Measurements from ENCODE around the gene MFRP.
"Not testable (repeated sequence)": the region's sequence is repeated elsewhere in the genome, so short reads cannot be mapped to it uniquely, and the experiment has no call there.

The MFRP gene

DNA sequence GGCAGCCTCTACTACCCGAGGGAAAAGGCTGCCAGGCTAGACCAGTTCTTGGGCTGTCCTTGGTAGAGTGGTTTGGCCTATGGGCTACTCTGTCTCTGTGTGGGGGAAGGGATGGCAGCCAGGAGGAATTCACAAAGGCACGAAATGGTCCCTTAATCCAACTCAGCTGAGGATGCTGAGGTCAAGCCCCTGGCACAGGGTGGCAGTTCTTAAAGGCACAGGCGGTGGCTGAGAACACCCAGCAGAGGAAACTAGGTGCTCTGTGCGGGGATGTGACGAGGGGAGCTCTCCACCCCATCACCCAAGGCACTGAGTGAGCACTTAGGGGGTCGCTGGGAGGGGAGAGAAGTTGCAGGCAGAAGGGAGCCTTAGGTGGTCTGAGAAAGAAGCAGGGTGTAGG is at the start of gene MFRP:
TSS of gene MFRP (minus strand) at position 101 of the 400 bp plus-strand sequence. CDS start 192 bp downstream, outside the sequence.
- no peak for DNase-seq

DNA sequence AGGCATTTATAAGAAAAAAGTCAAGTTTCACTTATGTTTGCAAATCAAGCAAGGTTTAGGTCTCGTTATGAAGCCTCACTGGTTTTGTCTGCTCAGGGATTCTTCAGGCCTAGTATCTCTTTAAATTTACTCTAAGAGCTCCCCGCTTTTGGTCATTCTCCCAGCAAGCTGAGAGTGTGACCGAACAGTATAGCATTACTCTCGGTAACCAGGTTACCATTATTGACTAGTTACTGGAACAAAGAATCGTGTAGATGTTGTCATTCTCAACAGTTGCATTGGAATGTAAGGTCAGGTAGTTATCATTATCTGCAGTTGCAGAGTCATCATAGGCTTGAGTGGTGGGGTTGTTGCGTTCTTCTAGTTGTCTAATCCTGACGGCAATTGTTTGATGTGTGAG is 44.8 kb upstream of the MFRP start:
- no peak for DNase-seq

DNA sequence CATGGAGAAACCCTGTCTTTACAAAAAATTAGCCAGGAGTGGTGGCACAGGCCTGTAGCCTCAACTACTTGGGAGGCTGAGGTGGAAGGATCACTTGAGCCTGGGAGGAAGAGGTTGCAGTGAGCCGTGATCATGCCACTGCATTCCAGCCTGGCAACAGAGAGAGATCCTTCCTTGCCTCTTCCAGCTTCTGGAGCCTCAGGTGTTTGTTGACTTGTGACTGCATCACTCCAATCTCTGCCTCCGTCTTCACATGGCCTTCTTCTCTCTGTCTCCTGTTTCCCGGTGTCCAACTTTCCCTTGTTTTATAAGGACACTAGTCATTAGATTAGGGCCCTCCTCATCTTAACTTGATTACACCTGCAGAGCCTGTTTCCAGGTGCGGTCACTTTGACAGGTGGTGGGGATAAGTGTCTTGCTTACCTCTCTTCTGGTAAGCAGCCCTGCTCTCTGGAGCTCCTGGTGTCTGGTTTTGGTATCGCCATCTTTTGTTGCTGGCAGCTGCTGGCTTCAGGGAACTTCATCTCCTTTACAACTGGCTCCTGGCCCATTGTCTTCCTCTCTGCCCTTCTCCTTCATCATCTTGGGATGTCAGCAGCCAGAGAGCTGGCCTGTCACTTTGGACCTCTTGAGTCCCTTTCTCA is 43.2 kb upstream of the MFRP start:
- DNase-seq = no peak

DNA sequence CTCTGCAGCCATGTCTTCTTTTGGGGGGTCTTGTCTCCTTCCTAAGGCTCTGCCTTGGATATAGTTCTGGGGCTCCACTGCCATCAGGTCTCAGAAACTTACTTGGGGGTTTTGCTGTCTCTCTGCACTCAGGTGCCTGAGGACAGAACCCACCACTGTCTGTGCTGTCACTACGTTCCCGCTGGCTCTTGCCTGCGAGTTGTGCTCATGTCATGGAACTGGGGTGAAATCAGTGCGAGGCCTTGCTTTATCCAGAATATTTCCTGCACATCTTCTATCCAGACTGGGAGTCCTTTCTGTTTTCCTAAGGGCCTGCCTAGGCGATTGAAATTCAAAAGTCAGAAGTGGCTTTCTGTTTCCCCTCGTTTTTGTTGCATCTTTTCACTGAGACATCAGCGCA is 41.6 kb upstream of the MFRP start:
- DNase-seq = no peak

DNA sequence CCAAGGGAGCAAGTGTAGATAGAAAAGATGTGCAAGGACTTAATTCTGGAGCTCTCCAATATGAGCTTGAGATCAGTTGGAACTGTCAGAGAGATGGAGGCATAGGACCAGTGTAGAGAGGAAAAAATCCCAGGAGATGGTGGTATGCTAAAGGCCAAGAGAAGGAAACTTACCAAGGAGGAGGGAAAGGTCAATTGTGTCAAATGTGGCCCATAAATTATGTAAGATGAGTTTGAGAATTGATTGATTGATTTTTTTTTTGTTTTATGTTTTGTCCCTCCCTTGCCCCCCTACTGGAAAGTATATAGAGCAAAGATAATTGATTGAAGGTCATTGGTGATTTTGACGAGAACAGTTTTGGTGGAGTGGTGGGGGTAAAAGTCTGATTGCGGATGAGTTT is 37.8 kb upstream of the MFRP start:
- no peak for DNase-seq

DNA sequence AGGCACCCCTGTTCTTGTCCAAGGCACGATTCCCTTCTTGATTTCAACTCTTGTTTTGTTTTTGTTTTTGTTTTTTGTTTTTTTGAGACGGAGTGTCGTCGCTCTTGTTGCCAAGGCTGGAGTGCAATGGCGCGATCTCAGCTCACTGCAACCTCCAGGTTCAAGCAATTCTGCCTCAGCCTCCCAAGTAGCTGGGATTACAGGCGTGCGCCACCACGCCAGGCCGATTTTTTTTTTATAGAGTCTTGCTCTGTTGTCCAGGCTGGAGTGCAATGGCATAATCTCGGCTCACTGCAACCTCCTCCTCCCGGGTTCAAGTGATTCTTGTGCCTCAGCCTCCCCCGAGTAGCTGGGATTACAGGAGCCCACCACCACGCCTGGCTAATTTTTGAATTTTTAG is 36.0 kb upstream of the MFRP start:
- DNase-seq = not testable (repeated sequence)

DNA sequence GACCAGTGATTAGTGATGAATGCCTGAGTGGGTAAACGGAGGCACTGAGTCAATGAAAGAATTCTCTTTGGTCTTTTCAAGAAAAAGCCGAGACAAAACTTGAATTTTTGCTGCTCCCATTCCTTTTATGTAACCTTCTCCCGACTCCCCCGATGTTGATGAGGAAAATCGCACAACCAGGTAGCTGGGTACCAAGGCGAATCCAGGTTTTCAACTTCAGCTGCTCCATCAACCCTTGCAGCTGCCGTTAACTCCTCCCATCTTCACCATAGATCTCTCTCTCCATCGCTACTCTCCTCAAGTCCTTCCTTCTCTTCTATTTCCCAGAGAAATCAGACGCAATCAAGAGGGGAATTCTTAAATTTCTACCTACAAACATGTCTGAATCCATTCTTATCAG is 35.6 kb upstream of the MFRP start:
- no peak for DNase-seq

DNA sequence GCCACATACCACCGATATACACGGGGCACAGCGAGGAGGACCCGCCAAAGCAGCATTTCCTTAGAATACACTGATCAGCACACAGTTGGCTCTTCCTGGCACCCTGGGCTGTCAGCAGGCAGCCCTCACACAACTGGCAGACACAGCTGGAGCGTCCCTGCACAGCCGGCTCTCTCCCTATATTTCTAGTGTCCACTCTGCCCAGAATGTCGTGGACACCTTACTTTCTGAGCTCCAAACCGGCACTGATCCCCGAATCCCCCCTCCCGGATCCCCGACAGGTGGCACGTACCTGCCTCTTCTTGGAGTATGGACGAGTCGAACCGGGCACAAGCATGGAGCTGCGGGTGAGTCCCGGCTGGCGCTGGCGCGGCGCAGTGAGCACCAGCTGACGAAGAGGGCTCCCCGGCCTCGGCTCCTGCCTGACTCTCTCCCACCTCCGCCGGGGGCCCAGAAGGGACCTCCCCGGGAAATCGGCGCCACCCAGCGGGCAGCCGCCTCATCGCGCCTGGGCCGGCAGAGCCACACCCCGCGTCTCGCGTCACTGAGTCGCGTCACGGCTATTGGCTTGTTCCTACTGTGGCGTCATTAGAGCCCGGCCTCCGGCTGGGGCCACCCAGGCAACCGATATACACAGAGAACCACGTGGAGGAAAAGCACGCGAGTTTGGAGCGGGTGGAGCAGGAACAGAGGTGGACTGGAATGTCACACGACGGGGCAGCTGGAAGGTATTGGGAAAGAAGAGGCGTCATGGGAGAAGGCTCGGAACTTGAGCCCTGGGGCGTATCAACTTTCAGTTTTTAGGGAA is 34.9 kb upstream of the MFRP start, which contains the start of gene USP2:
TSS of gene USP2 (minus strand) at position 510 of the 808 bp plus-strand sequence. CDS start 8,210 bp downstream, outside the sequence.
- peak; percentile 95 for DNase-seq

DNA sequence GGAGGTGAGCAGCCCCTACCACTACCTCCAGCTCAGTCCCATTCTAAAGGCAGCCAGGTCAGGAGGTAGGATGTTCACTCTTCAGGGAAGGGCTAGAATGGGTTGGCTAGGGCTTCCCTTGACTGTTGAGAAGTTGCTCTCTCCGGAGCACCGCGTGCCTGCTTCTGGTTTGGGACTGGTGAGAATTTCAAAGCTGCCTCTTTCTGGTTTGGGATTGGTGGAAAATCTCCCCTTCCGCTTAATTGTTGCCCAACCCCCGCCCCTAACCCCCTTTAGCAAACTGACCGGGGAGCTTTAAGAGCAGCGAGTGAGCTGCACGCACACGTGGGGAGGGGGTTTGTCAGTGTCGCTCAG is 34.3 kb upstream of the MFRP start:
- no peak for DNase-seq

DNA sequence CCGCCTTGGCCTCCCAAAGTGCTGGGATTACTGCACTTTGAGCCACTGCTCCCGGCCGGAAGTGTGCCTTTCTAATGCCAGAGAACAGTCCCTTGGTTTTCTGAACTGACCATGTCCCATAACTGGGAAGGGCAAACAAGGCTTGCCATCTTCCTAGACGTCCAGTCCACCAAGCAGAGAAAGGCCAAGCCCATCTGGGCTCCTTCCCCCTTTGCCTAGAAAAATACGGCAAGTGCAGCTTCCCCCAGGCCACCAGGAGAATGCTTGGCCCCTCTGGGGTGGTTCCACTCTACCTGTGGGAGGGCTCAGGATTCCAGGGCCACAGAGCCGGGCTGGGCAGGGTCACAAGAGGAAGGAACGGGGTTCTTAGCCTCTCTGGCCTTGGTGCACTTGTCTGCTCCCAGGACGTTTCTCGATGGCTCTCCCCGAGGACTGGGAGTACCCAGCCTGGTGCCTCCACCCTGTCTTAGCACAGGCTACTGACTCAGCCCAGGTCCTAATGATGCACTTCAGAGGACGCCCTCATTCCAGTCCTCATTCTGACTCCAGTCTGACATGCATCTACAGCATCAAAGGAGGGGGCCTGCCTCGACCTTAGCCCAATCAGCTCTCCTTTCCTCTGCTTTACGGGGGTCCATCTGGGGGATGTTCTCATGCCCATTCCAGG is 33.8 kb upstream of the MFRP start:
- no peak for DNase-seq

DNA sequence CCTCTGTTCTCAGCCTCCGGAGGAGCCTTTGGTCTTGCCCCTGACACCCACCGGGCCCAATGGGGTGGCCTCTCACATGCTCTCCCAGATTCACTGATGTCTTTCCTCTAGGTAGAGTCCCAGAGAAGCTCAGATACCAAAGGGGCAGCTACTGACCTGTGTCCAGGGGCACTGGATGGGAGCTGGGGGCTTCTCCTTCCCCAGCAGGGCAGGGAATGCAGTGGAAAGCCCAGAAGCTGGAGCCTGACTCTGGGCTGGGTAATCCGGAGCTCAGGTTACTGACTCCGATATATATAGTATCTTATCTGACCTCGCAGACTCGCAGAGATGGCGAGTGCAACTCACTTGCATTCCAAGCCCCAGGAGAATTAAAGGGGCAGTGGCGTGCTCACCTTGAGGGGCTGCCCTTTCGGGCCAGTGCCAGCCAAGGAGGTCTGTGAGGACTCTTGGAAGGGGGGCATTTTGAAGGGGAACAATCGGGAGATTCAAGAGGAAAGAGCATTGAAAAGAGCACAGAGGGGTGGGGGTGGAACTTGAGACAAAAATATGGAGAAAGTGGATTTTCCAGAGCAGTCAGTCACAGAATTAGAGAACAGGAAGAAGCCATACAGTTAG is 32.5 kb upstream of the MFRP start:
- peak; percentile 49 for DNase-seq

DNA sequence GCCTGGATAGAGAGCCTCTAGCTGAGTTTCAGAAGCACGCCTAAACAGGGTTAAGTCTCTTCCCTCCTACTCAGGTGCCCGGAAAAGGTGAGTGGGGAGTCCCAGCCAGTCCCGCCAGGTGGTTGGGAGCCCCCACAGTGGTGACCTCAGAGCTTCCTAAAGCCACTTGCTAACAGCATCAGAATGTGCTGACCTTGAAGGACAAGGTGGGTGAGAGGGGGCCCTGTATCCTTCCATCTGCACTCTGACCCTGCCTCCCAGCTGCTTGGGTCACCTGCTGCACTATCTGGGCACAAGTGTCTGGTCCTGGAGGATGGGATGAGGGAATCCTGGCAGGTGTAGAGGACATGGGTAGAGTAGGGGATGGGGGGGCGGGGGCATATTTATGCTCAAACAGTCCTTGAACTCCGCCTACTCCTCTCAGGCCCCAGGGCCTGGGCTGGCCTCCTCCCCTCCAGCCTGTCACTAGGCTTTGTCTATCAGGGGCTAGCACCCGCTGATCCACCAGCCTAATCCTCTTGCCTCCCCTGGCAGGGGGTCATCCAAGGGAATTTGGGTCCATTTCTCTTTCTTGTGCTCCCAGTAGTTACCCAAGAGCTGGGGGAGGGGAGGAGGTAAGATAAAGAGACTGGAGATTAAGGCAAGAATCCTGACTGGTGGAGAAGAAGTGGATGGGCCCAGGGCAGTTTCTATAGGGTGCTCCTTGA is 31.6 kb upstream of the MFRP start:
- no peak for DNase-seq

DNA sequence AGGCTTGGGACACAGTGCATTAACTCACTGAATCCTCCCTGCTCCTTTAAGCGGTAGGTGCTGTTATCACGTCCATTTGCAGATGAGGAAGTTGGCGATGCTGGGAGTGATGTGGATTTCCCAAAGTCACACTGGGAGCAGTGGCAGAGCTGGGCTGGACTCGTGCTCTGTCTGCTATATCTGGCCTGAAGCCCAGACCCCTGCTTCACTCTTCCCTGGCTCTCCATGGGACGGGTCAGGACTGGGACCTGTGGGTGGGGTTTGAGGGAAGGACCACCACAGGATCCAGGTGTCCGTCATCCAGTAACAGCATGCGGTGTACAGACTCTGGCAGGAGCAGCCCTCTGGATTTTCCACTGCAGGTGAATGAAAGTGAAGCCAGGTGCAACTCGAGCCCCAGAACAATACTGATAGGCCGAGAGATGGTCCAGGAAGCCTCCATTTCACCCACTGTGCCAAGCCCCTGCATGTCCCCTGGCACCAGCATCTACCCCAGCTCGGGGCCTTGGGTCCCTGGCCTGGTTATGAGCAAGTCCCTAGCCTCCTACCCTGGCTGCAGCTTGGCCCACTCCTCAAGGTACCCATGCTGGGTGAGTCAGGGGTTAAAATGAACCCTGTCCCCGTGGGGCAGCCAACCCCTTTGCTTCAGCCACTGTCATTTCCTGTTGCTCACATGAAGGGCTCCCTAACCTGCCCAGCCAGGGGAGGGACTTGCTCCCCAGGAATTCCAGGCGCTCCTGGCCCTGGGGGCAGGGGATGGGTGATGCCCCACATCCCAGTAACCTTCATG is 30.8 kb upstream of the MFRP start:
- peak; percentile 35 for DNase-seq

DNA sequence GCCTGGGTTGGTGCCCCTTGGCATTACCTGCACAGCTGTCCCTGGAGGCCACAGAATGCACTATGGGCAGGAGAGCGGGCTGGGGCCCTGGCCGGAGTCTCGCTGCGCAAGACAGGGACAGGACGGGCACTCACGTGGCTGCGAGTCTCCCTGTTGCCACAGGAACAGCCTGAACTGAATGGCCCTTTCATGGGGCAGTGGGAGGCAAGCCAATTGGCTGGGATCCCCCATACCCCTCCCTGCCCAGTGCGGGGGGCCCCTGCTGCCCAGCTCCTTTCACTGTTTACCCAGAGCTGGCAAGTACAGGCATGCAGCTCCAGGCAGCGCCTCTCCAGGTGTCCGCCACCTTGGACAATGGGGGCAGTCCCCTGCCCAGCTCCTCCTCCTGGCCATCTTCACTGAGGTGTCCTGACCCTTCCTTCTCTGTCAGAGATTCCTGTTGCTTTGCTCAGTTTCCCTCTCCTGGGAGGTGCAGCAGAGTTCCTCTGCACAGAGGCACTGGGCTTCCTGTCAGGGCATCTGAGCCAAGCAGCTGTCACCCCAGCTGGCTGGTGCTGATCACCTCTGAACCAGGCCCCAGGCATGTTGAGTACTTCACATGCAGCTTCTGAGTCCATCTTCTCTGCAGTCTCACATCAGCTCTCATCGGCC is 29.8 kb upstream of the MFRP start:
- no peak for DNase-seq

DNA sequence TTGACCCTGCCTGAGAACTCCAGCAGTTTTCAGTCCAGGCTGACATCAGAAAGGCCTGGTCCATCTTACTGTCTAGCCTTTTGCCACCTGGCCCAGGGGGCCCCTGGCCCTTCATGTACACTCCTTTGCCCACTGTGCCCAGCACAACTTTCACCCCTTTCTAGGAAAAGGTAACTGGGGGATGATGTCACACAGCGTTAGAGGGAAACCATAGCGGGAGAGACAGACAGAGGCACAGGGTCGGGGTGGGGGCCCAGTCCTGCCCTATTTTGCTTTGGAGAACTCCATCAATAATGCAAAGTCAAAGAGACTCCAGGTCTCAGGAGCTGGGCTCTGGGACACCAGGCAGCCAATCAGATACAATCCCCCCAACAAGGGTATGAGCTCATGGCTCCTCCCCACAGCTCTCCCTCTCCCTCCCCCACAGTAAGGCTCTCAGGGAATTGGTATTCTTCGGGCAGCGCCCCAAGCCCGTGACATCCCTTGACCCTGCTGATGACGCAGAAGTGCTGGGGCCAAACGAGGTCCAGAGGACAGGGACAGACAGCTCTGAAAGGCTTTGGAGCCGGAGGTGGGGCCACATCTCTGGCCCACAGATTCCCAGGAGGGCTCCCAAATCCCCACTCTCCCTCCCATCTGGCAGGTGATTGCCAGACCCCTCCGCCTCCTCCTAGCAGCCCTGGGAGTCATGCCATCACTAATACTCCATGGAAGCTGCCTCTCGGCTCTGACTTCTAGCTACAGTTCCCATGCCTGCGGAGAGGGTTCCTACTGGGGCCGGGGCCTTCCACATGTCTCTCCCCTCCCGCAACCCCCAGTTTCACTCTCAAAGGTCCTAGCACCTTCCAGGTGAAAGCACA is 29.1 kb upstream of the MFRP start:
- DNase-seq = no peak

DNA sequence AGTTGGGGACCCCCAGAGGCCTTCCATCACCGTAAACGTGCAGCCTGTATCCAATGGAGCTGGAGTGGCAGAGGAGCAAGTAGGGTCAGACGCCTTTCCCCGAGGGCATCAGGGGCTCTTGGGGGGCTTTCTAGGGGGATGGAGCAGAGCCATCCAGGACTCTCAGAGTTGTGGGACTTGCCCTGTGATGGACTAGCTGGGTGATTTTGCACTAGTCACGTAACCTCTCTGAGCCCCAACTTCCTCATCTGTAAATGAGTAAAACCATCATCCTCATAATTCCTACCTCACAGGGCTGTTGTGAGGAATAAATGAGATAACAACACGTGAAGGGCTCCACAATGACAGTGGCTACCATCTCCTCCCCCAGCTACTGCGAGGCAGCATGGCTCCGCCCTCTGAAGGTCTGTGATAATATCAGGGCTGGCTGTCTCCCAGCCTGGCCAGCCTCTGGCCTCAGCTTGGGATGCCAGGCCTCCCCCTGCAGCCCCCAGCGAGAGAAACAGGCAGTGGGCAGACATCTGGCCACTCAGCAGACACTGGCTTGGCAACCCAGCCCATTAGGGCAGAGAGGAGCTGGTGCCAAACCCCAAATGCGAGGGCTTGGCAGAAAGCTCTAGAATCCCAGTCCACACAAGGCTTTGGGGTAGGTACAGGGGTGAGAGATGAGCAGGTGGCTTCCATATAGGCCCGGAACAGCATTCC is 28.3 kb upstream of the MFRP start:
- peak; percentile 45 for DNase-seq

DNA sequence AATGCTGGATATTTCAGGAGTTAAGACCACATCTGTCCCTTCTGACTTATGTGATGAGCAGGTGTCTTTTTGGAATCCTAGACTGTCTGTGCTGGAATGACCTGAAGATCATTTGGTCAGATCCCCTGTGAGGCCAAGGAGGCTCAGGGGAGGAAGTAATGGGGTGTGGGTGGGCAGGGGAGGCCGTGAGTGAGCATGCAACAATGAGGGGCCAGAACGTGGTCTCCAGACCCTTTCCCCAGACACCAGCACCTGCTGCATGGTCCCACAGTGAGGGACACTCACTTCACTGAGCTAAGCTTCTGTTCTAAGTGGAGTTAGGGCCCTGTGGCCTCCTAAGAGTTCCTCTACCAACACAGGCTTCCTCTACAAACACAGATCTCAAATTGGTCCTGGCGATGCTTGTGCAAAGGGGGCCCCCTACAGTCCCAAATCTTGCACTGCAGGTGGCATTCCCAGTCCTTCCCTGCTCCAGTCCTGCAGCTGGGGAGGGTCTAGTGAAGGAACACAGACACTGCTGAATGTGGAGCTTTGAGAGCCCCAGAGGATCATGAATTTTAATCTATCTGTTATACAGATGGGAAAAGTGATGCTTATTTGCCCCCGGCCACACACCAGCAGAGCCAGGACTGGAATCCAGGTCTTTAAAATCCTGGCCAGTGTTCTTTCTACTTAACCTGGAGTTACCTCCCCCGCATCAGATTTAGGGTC is 27.6 kb upstream of the MFRP start:
- peak; percentile 51 for DNase-seq

DNA sequence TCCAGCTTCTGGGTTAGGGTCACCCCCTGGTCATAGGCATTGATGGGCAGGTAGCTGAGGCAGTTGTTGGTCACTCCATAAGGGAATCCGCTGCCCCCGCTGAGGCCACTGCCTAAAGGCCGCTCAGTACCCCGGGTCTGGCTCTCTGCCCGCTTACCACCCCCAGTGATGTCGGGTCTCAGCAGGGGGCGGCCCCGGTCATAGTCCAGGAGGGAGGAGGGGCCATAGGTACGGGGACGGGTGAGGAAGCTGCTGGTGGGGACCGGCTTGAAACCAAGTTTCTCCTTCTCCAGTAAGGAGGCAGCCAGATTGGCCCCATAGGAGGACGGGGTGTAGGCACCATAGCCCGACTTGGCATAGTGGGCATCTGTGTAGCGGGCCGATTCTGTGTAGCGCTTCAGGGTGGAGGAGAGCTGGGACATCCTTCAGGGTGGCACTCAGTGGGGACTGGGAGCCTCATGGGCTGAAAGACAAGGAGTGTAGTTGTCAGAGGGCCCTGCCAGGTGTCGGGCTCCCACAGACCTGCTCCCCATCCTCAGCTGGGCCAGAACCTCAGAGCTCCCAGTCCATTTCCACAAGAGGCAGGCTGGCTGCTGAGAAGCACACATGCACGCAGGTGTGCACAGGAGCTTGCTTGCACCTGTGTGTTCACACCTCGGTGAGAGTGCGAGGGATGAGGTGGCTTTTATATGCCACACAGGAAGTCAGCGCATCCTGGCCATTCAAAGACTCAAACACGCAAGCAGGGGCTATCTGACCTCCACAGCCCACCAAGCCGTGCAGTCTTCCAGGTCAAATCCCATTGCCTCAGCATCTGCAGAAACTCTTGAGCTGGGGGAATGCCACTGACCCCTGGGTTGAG is 26.8 kb upstream of the MFRP start:
- DNase-seq = no peak
